HG03060 (cell line): Measurements from ENCODE around the gene ASCL1.

ENCODE experiments used
- ATAC-seq: cut with Tn5 transposase; IDR thresholded peaks from one replicate; pipeline ENCODE4 v1.9.1; 2021; ENCODE audit warnings: low read depth, moderate number of reproducible peaks; ENCODE audit not compliant: unreplicated experiment

The ASCL1 gene

GRCh38 chr12:102957339-102958050, at the start of gene ASCL1:
Gene ASCL1, plus strand, starts transcription at chr12:102957674. Its CDS starts 571 bp downstream, at chr12:102958245.
- ATAC-seq = no peak

- no peak for ATAC-seq
Measured at GRCh38 chr12:102907918-102908317, 49.6 kb upstream of the ASCL1 start.

GRCh38 chr12:102910137-102910536, 47.3 kb upstream of the ASCL1 start:
- no peak for ATAC-seq

DNA sequence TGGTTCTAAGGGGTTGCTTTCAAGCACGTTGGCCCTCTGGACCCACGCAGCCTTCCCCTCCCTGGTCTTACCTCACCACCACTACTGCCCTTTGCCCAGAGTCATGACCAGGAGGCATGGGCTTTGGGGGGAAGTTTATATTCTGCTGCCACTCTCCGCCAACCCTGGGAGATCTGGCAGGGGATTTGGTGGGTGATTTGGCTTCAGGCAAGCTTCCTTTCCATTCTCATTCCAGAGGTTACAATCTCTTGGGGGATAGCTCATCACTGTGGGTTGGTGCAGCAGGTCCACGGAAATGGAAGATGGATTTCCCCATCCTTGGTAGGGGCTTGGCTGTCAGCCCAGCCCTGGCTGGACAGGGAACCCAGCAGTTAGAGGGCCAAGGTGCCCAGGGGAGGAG, 46.7 kb upstream of the ASCL1 start:
- ATAC-seq = no peak

- ATAC-seq = no peak
Measured at GRCh38 chr12:102911320-102911719, 46.2 kb upstream of the ASCL1 start.

- ATAC-seq = no peak
Measured at GRCh38 chr12:102912258-102912657, 45.2 kb upstream of the ASCL1 start.

DNA sequence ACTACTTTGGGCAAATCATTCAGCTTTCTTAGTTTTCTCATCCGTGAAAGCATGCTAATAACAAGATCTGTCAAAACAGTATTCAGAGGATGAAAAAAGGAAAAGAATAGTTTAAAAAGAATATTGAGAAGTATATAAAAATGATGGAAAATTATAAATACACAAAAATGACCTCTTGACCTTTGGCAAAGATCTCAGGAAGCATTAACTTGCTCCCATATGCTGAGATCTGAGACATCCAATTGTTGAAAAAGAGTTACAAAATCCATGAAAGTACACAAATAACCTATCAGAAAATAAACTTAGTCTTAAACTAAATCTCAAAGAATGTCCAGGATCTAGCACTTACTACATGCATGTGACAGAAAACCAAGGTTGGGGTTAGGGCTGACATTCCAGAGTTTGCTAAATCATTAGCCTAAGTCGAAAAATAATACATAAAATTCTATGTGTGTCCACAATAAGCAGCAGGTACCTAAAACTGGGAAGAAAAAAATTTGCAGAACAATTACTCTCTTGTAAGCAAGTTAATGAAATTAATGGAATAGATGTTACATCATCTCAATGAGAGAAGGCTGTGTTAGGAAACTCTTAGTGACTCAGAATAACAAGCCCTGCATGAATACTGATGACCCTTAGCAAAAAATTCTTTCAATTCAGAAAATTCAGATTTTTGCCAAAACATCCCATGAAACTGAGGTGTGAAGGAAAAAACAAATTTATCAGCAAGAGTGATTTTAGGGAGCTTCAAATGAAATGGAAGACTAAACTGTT, 43.8 kb upstream of the ASCL1 start:
- no peak for ATAC-seq

GRCh38 chr12:102916252-102917025, 41.0 kb upstream of the ASCL1 start:
- ATAC-seq = no peak

- ATAC-seq = no peak
Measured at GRCh38 chr12:102917026-102917787, 40.3 kb upstream of the ASCL1 start, which contains the start of gene PAH. Gene PAH, minus strand, starts transcription at chr12:102917244. Its CDS starts 114 bp downstream, at chr12:102917130.

GRCh38 chr12:102918840-102919239, 38.6 kb upstream of the ASCL1 start:
- no peak for ATAC-seq

DNA sequence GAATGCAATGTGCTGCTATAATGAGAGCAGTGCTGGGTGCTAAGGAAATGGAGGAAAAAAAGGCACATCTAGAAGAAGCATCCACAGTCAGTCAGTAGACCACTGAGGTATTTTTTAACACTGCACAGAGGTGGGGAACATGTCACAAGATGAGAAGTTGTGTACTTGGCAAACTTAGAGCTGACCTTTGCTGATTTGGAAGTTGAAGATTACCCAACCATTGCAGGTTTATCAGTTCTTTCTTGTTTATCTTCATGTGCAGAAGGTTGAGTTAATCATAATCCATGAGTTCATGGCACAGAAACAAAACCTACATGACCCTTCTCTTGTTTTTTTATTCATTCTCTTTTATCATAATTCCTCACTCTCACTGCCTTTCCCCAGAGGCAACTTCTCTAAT, 37.2 kb upstream of the ASCL1 start:
- no peak for ATAC-seq

DNA sequence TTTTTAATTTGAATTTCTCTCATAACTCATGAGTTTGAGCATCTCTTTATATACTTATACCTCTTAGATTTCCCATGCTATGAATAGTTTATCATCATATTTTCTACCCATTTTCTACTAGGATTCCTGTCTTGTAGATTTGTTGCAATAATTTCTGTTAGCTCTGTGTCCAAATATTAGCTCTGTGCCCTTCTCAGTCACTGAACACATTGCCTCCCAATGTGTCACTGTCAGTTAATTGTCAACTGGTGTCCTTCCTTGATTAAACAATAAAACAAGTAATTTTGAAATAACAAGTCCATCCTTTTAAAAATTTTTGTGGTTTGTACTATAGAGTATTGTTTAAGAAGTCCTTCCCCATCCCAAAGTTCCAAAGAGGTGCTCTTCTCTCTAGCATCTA, 36.2 kb upstream of the ASCL1 start:
- ATAC-seq = no peak

DNA sequence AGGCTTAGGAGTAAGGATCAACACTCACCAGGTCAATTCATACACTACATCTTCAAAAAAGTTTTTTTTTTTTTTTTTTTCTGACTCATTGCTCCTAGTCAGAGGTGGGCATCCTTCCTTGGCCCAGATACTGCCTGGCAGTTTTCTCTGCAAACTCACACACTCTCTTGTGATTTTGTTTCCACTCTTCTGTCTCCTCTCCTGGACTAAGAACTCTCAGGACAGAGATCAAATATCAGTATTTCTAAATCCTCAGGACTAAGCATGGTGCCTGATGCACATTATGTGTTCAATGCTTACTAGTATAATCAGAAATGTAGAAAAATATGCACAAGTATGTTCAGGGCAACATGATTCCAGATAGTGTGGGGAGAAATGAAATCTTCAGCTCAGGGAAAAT, 30.3 kb upstream of the ASCL1 start:
- no peak for ATAC-seq

DNA sequence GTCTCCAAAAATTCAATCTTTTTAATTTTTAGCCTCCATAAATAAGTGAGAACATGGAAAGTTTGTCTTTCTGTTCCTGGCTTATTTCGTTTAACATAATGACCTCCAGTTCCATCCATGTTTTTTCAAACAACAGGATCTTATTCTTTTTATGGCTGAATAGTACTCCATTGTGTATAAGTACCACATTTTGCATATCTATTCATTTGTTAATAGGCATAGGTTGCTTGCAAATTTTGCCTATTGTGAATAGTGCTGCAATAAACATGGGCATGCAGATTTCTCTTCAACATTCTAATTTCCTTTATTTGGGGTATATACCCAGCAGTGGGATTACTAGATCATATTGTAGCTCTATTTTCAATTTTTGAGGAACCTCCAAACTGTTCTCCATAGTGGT, 24.3 kb upstream of the ASCL1 start:
- ATAC-seq = no peak

GRCh38 chr12:102939059-102939458, 18.4 kb upstream of the ASCL1 start:
- ATAC-seq = no peak

GRCh38 chr12:102939670-102940222, 17.7 kb upstream of the ASCL1 start:
- no peak for ATAC-seq

GRCh38 chr12:102946042-102946441, 11.4 kb upstream of the ASCL1 start:
- no peak for ATAC-seq

- ATAC-seq = no peak
Measured at GRCh38 chr12:102948941-102949352, 8.5 kb upstream of the ASCL1 start.

GRCh38 chr12:102950107-102950949, 7.1 kb upstream of the ASCL1 start:
- no peak for ATAC-seq
